IMR-90 (cell line): Measurements from ENCODE around the gene OXSR1. TPM values are rescaled to one million over a fixed set of nuclear protein-coding genes. Genes with fewer than 3 reads are reported as not detected.

ENCODE experiments used
- ATAC-seq: fragments of 200-7000 bp; cut with Tn5 transposase; 2 replicates; pipeline ENCODE4 v1.9.1; 2020; ENCODE audit warnings: low read depth, mild to moderate bottlenecking, moderate library complexity
- BruUV-seq: library from RNA; stranded (reverse); fragments of 400-500 nt; replicated peaks from 2 replicates; lab custom pipeline; 2021; lab: Mats Ljungman, UMichigan
- CTCF ChIA-PET: fragments of 300-600 bp; formaldehyde crosslinking; extraction: SDS; loops from one replicate; lab custom pipeline; 2021; ENCODE audit warnings: antibody characterized with exemption; lab: Yijun Ruan, JAX
- POLR2A ChIA-PET: fragments of 300-600 bp; sonication (Branson Sonifier 250); formaldehyde crosslinking; loops from one replicate; lab custom pipeline; 2022; ENCODE audit warnings: antibody characterized with exemption; ENCODE audit not compliant: unreplicated experiment; lab: Charles Lee
- DNase-seq: peaks from one replicate; pipeline ENCODE4 v3.0.0; 2013
- H2AFZ ChIP-seq: replicated peaks from 2 replicates; pipeline ENCODE3; 2013; ENCODE audit warnings: low read length, mild to moderate bottlenecking; ENCODE audit not compliant: poor library complexity
- H2AK5ac ChIP-seq: 2 replicates; pipeline ENCODE4 v1.6.1; 2013; ENCODE audit warnings: low read depth, low read length, inconsistent platforms
- H2AK9ac ChIP-seq: replicated peaks from 2 replicates; pipeline ENCODE3; 2013; ENCODE audit warnings: mild to moderate bottlenecking, low read depth, low read length, moderate library complexity; ENCODE audit not compliant: poor library complexity
- H2BK120ac ChIP-seq: 2 replicates; pipeline ENCODE4 v1.6.1; 2013; ENCODE audit warnings: low read depth, low read length, inconsistent platforms
- H2BK15ac ChIP-seq: 3 replicates; pipeline ENCODE4 v1.6.1; 2013; ENCODE audit warnings: low read depth, low read length, inconsistent platforms
- H2BK20ac ChIP-seq: 2 replicates; pipeline ENCODE4 v1.6.1; 2013; ENCODE audit warnings: low read depth, mild to moderate bottlenecking, inconsistent platforms, low read length, moderate library complexity
- H2BK5ac ChIP-seq: 2 replicates; pipeline ENCODE4 v1.6.1; 2013; ENCODE audit warnings: mild to moderate bottlenecking, low read depth, low read length, inconsistent platforms; ENCODE audit not compliant: poor library complexity, severe bottlenecking
- H3K14ac ChIP-seq: replicated peaks from 2 replicates; pipeline ENCODE4 v1.6.1; 2013; ENCODE audit warnings: low read depth, low read length, inconsistent platforms
- H3K18ac ChIP-seq: 2 replicates; pipeline ENCODE4 v1.6.1; 2013; ENCODE audit warnings: low read depth, low read length, control low read depth
- H3K23ac ChIP-seq: 2 replicates; pipeline ENCODE4 v1.6.1; 2013; ENCODE audit warnings: low read depth, low read length, inconsistent platforms
- H3K27ac ChIP-seq: 2 replicates; pipeline ENCODE4 v1.5.1; 2013; ENCODE audit warnings: mild to moderate bottlenecking, control low read depth, low read length; ENCODE audit not compliant: insufficient read depth
- H3K27me3 ChIP-seq: 2 replicates; pipeline ENCODE4 v1.6.1; 2013; ENCODE audit warnings: low read length; ENCODE audit not compliant: control insufficient read depth, insufficient read depth
- H3K36me3 ChIP-seq: 2 replicates; pipeline ENCODE4 v1.6.1; 2013; ENCODE audit warnings: low read length, mixed read lengths; ENCODE audit not compliant: control insufficient read depth, insufficient read depth
- H3K4ac ChIP-seq: 2 replicates; pipeline ENCODE4 v1.6.1; 2013; ENCODE audit warnings: low read depth, low read length, inconsistent platforms
- H3K4me1 ChIP-seq: 2 replicates; pipeline ENCODE4 v1.6.1; 2013; ENCODE audit warnings: low read length, mixed read lengths; ENCODE audit not compliant: control insufficient read depth, insufficient read depth
- H3K4me2 ChIP-seq: 2 replicates; pipeline ENCODE4 v1.6.1; 2013; ENCODE audit warnings: low read depth, mild to moderate bottlenecking, control low read depth, low read length, moderate library complexity
- H3K4me3 ChIP-seq: 2 replicates; pipeline ENCODE4 v1.5.1; 2013; ENCODE audit warnings: low read depth, mild to moderate bottlenecking, control low read depth, low read length, moderate library complexity; ENCODE audit not compliant: insufficient read depth
- H3K56ac ChIP-seq: 2 replicates; pipeline ENCODE4 v1.6.1; 2013; ENCODE audit warnings: low read length, inconsistent platforms; ENCODE audit not compliant: insufficient read depth; ENCODE audit errors: extremely low read depth
- H3K79me1 ChIP-seq, 2 experiments: 2 replicates each; pipeline ENCODE4 v1.6.1; 2013; ENCODE audit warnings: low read length in 2 of 2, inconsistent platforms in 1 of 2, low read depth in 1 of 2
- H3K9ac ChIP-seq: 2 replicates; pipeline ENCODE4 v1.6.1; 2013; ENCODE audit warnings: low read depth, low read length, control low read depth
- H3K9me1 ChIP-seq: 2 replicates; pipeline ENCODE4 v1.6.1; 2013; ENCODE audit warnings: low read length, inconsistent platforms; ENCODE audit not compliant: insufficient read depth
- H3K9me3 ChIP-seq: 2 replicates; pipeline ENCODE4 v1.6.1; 2013; ENCODE audit warnings: low read length; ENCODE audit not compliant: control insufficient read depth, insufficient read depth
- H4K20me1 ChIP-seq: 2 replicates; pipeline ENCODE4 v1.6.1; 2013; ENCODE audit warnings: low read length, inconsistent platforms; ENCODE audit not compliant: insufficient read depth
- H4K5ac ChIP-seq: 2 replicates; pipeline ENCODE4 v1.6.1; 2013; ENCODE audit warnings: mild to moderate bottlenecking, low read depth, low read length, control low read depth
- H4K8ac ChIP-seq, 2 experiments: 2 replicates each; pipeline ENCODE4 v1.6.1; 2013; ENCODE audit warnings: low read depth in 2 of 2, low read length in 2 of 2, control low read depth in 1 of 2, inconsistent platforms in 1 of 2
- H4K91ac ChIP-seq: 2 replicates; pipeline ENCODE4 v1.6.1; 2013; ENCODE audit warnings: low read depth, low read length, inconsistent platforms; ENCODE audit not compliant: insufficient read depth
- BHLHE40 ChIP-seq: fragments of 150-350 bp; IDR thresholded peaks from 2 replicates; pipeline ENCODE4 v1.6.1; 2016; ENCODE audit warnings: mild to moderate bottlenecking, low read depth, low read length
- CEBPB ChIP-seq: IDR thresholded peaks from 2 replicates; pipeline ENCODE4 v1.6.1; 2012; ENCODE audit warnings: low read depth, low read length, improper control_type of control experiment
- CHD1 ChIP-seq: IDR thresholded peaks from 2 replicates; pipeline ENCODE4 v1.6.1; 2012; ENCODE audit warnings: low read depth, low read length, improper control_type of control experiment
- FOS ChIP-seq: fragments of 150-350 bp; IDR thresholded peaks from 2 replicates; pipeline ENCODE4 v1.6.1; 2016; ENCODE audit warnings: low read depth, low read length
- MAZ ChIP-seq: IDR thresholded peaks from 2 replicates; pipeline ENCODE4 v1.6.1; 2012; ENCODE audit warnings: low read depth, mild to moderate bottlenecking, low read length, improper control_type of control experiment, moderate library complexity, borderline replicate concordance
- MXI1 ChIP-seq: IDR thresholded peaks from 2 replicates; pipeline ENCODE4 v1.6.1; 2012; ENCODE audit warnings: low read depth, mild to moderate bottlenecking, low read length, moderate library complexity, borderline replicate concordance
- NFE2L2 ChIP-seq: fragments of 150-350 bp; IDR thresholded peaks from 2 replicates; pipeline ENCODE4 v1.6.1; 2016; ENCODE audit warnings: low read depth, mild to moderate bottlenecking, low read length
- RAD21 ChIP-seq: IDR thresholded peaks from 2 replicates; pipeline ENCODE4 v1.6.1; 2012; ENCODE audit warnings: low read length, improper control_type of control experiment
- RCOR1 ChIP-seq: IDR thresholded peaks from 2 replicates; pipeline ENCODE4 v1.6.1; 2012; ENCODE audit warnings: mild to moderate bottlenecking, low read length, improper control_type of control experiment; ENCODE audit not compliant: insufficient replicate concordance
- RFX5 ChIP-seq: IDR thresholded peaks from 2 replicates; pipeline ENCODE4 v1.8.0; 2012; ENCODE audit warnings: low read depth, mild to moderate bottlenecking, low read length, moderate library complexity
- SMC3 ChIP-seq: fragments of 150-350 bp; IDR thresholded peaks from 2 replicates; pipeline ENCODE4 v1.6.1; 2016; ENCODE audit warnings: low read depth, mild to moderate bottlenecking, antibody characterized with exemption, low read length, moderate library complexity
- WGBS, 2 experiments: methylation state at CpG; one replicate each; pipeline versions ENCODE4 v1.1.5 to v1.1.7; 2013; ENCODE audit warnings: missing lambda C conversion rate in 2 of 2; ENCODE audit not compliant: insufficient read length in 1 of 2; ENCODE audit errors: extremely low coverage in 2 of 2; 5-methylcytosine and 5-hydroxymethylcytosine counted together
- dilution Hi-C: fragments of 300-500 bp; cut with HindIII; formaldehyde crosslinking; loops from one replicate; pipeline ENCODE4 v1.14.3; 2018; ENCODE audit warnings: low sequenced_read_pairs; ENCODE audit not compliant: unreplicated experiment
- in situ Hi-C: fragments of 300-500 bp; cut with MboI; formaldehyde crosslinking; loops from 3 replicates; pipeline ENCODE4 v1.14.3; 2019; ENCODE audit warnings: low sequenced_read_pairs, inconsistent platforms, mixed read lengths
- intact Hi-C: fragments of 100-400 bp; cut with micrococcal nuclease; formaldehyde crosslinking; loops from 2 replicates; pipeline ENCODE4 v1.10.0; 2022
- polyA plus RNA-seq, 3 experiments: library from polyadenylated mRNA; depleted of rRNA; stranded (reverse); fragments of >200 nt; gene quantifications; 2 replicates each; pipeline ENCODE4 v1.2.3, GENCODE V29; 2012; ENCODE audit warnings: low replicate concordance in 1 of 3
- total RNA-seq: library from RNA; depleted of rRNA; stranded (reverse); fragments of >200 nt; gene quantifications from 2 replicates; pipeline ENCODE4 v1.2.3, GENCODE V29; 2012
- TF ChIP-seq, protein P1 (sequence below): conservative IDR thresholded peaks from 2 replicates; pipeline ENCODE4 v1.5.1; 2012; ENCODE audit warnings: mild to moderate bottlenecking, low read depth, low read length, improper control_type of control experiment
- TF ChIP-seq, protein P2 (sequence below): fragments of 150-350 bp; IDR thresholded peaks from 2 replicates; pipeline ENCODE4 v1.6.1; 2017; ENCODE audit warnings: mild to moderate bottlenecking, antibody characterized with exemption, low read length, low read depth
- TF ChIP-seq, protein P3 (sequence below): fragments of 150-350 bp; IDR thresholded peaks from 2 replicates; pipeline ENCODE4 v1.6.1; 2016; ENCODE audit warnings: low read depth, mild to moderate bottlenecking, low read length, moderate library complexity, borderline replicate concordance

The OXSR1 gene
- total and polyA plus RNA-seq, 2 of the 4 experiments (the other 2 are of a cell fraction), result 32.9 to 37.6 TPM

DNA sequence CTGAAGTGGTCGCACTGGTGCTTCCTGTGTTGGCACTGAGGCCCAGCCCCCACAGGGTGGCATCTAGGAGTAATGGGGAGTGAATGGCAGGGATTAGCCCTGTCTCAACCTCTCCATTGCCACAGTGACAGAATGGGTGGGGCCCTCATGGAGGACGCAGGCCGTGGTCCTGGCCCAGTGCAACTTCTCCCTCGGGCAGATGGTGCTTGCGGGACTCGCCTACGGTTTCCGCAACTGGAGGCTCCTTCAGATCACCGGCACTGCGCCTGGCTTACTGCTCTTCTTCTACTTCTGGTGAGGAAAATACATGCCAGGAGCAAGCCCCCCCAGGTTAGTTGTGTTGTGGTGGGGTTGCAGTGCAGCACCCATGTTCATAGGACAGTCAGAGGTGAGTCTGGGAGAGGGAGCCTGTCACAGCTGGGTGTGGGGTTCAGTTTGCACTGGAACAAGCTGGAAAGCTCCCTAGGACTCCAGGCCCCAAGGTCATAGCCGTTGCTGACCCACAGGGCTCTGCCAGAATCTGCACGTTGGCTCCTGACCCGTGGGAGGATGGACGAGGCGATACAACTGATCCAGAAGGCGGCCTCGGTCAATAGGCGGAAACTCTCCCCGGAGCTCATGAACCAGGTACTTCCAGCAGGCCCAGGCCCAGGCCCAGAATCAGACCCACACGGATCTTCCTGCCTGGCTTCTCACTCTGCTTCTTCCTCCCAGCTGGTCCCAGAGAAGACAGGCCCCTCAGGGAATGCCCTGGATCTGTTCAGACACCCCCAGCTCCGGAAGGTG is 109.7 kb downstream of the OXSR1 start:
- TF ChIP-seq NFE2L2 (no peak), MXI1 (no peak), RCOR1 (no peak), CEBPB (no peak), BHLHE40 (no peak), RFX5 (no peak), CHD1 (no peak), MAZ (no peak), FOS (no peak), SMC3 (no peak), RAD21 (no peak)
- TF ChIP-seq, protein P1, sequence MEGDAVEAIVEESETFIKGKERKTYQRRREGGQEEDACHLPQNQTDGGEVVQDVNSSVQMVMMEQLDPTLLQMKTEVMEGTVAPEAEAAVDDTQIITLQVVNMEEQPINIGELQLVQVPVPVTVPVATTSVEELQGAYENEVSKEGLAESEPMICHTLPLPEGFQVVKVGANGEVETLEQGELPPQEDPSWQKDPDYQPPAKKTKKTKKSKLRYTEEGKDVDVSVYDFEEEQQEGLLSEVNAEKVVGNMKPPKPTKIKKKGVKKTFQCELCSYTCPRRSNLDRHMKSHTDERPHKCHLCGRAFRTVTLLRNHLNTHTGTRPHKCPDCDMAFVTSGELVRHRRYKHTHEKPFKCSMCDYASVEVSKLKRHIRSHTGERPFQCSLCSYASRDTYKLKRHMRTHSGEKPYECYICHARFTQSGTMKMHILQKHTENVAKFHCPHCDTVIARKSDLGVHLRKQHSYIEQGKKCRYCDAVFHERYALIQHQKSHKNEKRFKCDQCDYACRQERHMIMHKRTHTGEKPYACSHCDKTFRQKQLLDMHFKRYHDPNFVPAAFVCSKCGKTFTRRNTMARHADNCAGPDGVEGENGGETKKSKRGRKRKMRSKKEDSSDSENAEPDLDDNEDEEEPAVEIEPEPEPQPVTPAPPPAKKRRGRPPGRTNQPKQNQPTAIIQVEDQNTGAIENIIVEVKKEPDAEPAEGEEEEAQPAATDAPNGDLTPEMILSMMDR, result no peak
- TF ChIP-seq, protein P2, sequence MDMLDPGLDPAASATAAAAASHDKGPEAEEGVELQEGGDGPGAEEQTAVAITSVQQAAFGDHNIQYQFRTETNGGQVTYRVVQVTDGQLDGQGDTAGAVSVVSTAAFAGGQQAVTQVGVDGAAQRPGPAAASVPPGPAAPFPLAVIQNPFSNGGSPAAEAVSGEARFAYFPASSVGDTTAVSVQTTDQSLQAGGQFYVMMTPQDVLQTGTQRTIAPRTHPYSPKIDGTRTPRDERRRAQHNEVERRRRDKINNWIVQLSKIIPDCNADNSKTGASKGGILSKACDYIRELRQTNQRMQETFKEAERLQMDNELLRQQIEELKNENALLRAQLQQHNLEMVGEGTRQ, result no peak
- TF ChIP-seq, protein P3, sequence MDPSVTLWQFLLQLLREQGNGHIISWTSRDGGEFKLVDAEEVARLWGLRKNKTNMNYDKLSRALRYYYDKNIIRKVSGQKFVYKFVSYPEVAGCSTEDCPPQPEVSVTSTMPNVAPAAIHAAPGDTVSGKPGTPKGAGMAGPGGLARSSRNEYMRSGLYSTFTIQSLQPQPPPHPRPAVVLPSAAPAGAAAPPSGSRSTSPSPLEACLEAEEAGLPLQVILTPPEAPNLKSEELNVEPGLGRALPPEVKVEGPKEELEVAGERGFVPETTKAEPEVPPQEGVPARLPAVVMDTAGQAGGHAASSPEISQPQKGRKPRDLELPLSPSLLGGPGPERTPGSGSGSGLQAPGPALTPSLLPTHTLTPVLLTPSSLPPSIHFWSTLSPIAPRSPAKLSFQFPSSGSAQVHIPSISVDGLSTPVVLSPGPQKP, result no peak
- no peak overlapping the region for H3K9ac ChIP-seq
- 95% methylated on average over 6 of the region's 21 CpGs; no CpG with 5 or more reads in 1 of the 2 experiments for WGBS, 2 experiments
- no peak overlapping the region for H2BK20ac ChIP-seq
- H2BK15ac ChIP-seq, result no peak overlapping the region
- no peak overlapping the region for H3K4ac ChIP-seq
- no peak overlapping the region for H2BK120ac ChIP-seq
- no peak overlapping the region for H2AK5ac ChIP-seq
- H3K23ac ChIP-seq, result no peak overlapping the region
- no peak overlapping the region for H3K18ac ChIP-seq
- no peak overlapping the region for H3K27ac ChIP-seq
- peaks cover 4% of the 10 kb centered on the region; the same call in 1 of the 2 replicates for H3K9me1 ChIP-seq
- H3K27me3 ChIP-seq, result no peaks in the 10 kb centered on the region
- no peak overlapping the region for H3K4me2 ChIP-seq
- no peak overlapping the region for H4K91ac ChIP-seq
- H4K20me1 ChIP-seq, result no peaks in the 10 kb centered on the region
- intact Hi-C loops (no loop called here), in situ Hi-C loops (no loop called here), dilution Hi-C loops (no loop called here)
- no peaks in the 10 kb centered on the region for H3K9me3 ChIP-seq
- ATAC-seq (no peak), DNase-seq (no peak)
- no peak overlapping the region for H4K5ac ChIP-seq
- H2AK9ac ChIP-seq, result no peak overlapping the region
- H3K14ac ChIP-seq, result no peak overlapping the region
- H3K4me1 ChIP-seq, result no peaks in the 10 kb centered on the region; the same call in 1 of the 2 replicates
- no peak overlapping the region for H2AFZ ChIP-seq
- BruUV-seq, result no TSS peak
- H3K36me3 ChIP-seq, result peaks cover 10% of the 10 kb centered on the region
- H4K8ac ChIP-seq, result no peak overlapping the region
- H2BK5ac ChIP-seq, result no peak overlapping the region
- no peak overlapping the region for H3K4me3 ChIP-seq
- ChIA-PET POLR2A (no interaction called here), CTCF (no interaction called here)
- H3K79me1 ChIP-seq, result no peaks in the 10 kb centered on the region
- no peak overlapping the region for H3K56ac ChIP-seq
